PC-9 (cell line): ENCODE measurements around the gene SLC9A3. TPM values are rescaled to one million over a fixed set of nuclear protein-coding genes. Genes with fewer than 3 reads are reported as not detected.

ENCODE experiments used
- BruUV-seq: library from RNA; stranded (reverse); fragments of 400-500 nt; replicated peaks from 2 replicates; lab custom pipeline; 2021; lab: Mats Ljungman, UMichigan
- CTCF ChIA-PET: fragments of 300-600 bp; sonication (Branson Sonifier 250); formaldehyde crosslinking; loops from one replicate; lab custom pipeline; 2022; ENCODE audit warnings: antibody characterized with exemption; lab: Charles Lee
- POLR2A ChIA-PET: fragments of 300-600 bp; sonication (Branson Sonifier 250); formaldehyde crosslinking; loops from one replicate; lab custom pipeline; 2022; ENCODE audit warnings: antibody characterized with exemption; ENCODE audit not compliant: unreplicated experiment; lab: Charles Lee
- DNase-seq, 2 experiments: peaks; one replicate each; pipeline versions ENCODE4 v3.0.0 to v3.0.0-alpha.2; 2015 to 2022; ENCODE audit warnings: mixed read lengths in 1 of 2
- H2AFZ ChIP-seq: fragments of 200-600 bp; sonication (generic); 2 replicates; pipeline ENCODE4 v1.8.1; 2017; ENCODE audit warnings: antibody characterized with exemption
- H3F3A ChIP-seq: fragments of 200-600 bp; sonication (generic); 2 replicates; pipeline ENCODE4 v1.8.1; 2017; ENCODE audit warnings: antibody characterized with exemption, mild to moderate bottlenecking, low read depth; ENCODE audit not compliant: insufficient read depth
- H3K27ac ChIP-seq: fragments of 200-600 bp; sonication (generic); 2 replicates; pipeline ENCODE4 v1.6.1; 2016; ENCODE audit warnings: mixed run types
- H3K27me3 ChIP-seq: fragments of 200-600 bp; sonication (generic); 2 replicates; pipeline ENCODE4 v1.6.1; 2016; ENCODE audit warnings: low read depth, mixed run types; ENCODE audit not compliant: insufficient read depth
- H3K36me3 ChIP-seq: fragments of 200-600 bp; sonication (generic); 2 replicates; pipeline ENCODE4 v1.6.1; 2016; ENCODE audit warnings: low read depth, mixed run types
- H3K4me1 ChIP-seq: fragments of 200-600 bp; sonication (generic); replicated peaks from 2 replicates; pipeline ENCODE4 v1.6.1; 2016; ENCODE audit warnings: mixed run types; ENCODE audit not compliant: insufficient read depth
- H3K4me2 ChIP-seq: fragments of 200-600 bp; sonication (generic); 2 replicates; pipeline ENCODE4 v1.6.1; 2017; ENCODE audit warnings: mixed run types
- H3K4me3 ChIP-seq: fragments of 200-600 bp; sonication (generic); 2 replicates; pipeline ENCODE4 v1.6.1; 2016; ENCODE audit warnings: mixed run types
- H3K79me2 ChIP-seq: fragments of 200-600 bp; sonication (generic); 2 replicates; pipeline ENCODE4 v1.6.1; 2017; ENCODE audit warnings: low read depth, mixed run types
- H3K9me2 ChIP-seq: fragments of 200-600 bp; sonication (generic); 2 replicates; pipeline ENCODE4 v1.8.1; 2017; ENCODE audit warnings: mild to moderate bottlenecking; ENCODE audit not compliant: insufficient read depth
- H3K9me3 ChIP-seq: fragments of 200-600 bp; sonication (generic); 2 replicates; pipeline ENCODE4 v1.8.1; 2016; ENCODE audit warnings: low read depth; ENCODE audit not compliant: insufficient read depth
- H4K20me1 ChIP-seq: fragments of 200-600 bp; sonication (generic); 2 replicates; pipeline ENCODE4 v1.8.1; 2017; ENCODE audit not compliant: insufficient read depth
- EZH2 ChIP-seq: fragments of 200-600 bp; sonication (generic); IDR thresholded peaks from 2 replicates; pipeline ENCODE4 v1.8.0; 2017; ENCODE audit warnings: antibody characterized with exemption, low read depth
- intact Hi-C: fragments of 100-400 bp; cut with micrococcal nuclease; formaldehyde crosslinking; loops from one replicate; pipeline ENCODE4 v1.10.0; 2022; ENCODE audit not compliant: unreplicated experiment
- total RNA-seq: library from RNA; stranded (reverse); gene quantifications from 2 replicates; pipeline ENCODE4 v1.2.3, GENCODE V29; 2021
- TF ChIP-seq, protein P1 (sequence below): fragments of 200-600 bp; sonication (generic); conservative IDR thresholded peaks from 2 replicates; pipeline ENCODE4 v1.6.1; 2017; ENCODE audit warnings: mixed run types, antibody characterized with exemption, mild to moderate bottlenecking, moderate library complexity

Gene SLC9A3
- total RNA-seq, 1 experiment from 2014 or later, result 5.6 TPM

DNA sequence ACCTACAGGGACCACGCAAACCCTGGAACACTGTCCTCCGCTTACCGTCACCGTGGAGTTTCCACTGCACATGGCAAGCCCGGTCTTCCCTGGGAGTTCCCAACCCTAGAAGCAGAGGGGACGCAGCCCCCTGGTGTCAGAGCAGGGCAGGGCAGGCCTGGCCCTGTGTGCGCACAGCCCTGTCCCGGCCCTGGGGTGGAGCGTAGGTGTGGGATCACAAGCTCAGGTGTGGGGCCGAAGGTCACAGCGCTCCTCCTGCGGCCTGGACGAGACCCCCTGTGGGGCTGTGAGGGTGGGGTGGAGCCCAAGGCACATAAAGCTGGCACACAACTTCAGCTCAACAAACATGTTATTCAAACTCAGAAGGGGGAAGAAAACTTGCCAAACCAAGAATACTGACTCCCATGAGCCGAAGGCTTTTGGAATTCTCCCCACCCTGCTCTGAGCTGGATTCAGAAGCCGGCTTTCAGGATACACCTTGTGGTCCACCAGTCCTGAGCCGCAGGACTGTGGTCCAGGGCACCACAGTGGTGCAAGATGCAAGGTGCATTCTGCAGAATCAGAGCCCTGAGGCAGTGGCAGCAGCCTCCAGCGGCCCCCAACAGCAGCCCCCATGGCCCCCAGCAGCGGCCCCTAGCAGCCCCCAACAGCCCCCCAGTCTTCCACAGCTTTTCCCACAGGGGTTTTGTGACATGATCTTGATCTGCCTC lies 93.1 kb downstream of the SLC9A3 start:
- Histone ChIP-seq H3K79me2 (no peaks in the 10 kb centered on the region), H3K27me3 (no peaks in the 10 kb centered on the region), H3K4me3 (no peak overlapping the region), H3K9me3 (no peaks in the 10 kb centered on the region), H2AFZ (no peak overlapping the region), H3K4me1 (no peaks in the 10 kb centered on the region), H4K20me1 (0 out of 2 replicates have a peak, but pooled peaks cover 5% of the 10 kb centered on the region), H3K27ac (no peak overlapping the region), H3K9me2 (no peaks in the 10 kb centered on the region), H3K36me3 (no peaks in the 10 kb centered on the region), H3F3A (no peaks in the 10 kb centered on the region), H3K4me2 (no peak overlapping the region)
- POLR2A ChIA-PET, result interaction anchor here (0.6 kb wide), 2 partner anchors 16 to 18 kb away, joined by 3 to 8 read pairs; no protein-coding TSS in a partner anchor
- CTCF ChIA-PET, result interaction anchor here (0.5 to 1.2 kb wide), 9 partner anchors 17 to 798 kb away, joined by 3 to 20 read pairs (median 5); no protein-coding TSS in a partner anchor
- intact Hi-C loops, result loop anchor here (1.0 to 5.0 kb wide), 4 partner anchors 64 to 389 kb away; no protein-coding TSS in a partner anchor
- BruUV-seq, result no TSS peak
- no peak for TF ChIP-seq EZH2
- TF ChIP-seq, protein P1, sequence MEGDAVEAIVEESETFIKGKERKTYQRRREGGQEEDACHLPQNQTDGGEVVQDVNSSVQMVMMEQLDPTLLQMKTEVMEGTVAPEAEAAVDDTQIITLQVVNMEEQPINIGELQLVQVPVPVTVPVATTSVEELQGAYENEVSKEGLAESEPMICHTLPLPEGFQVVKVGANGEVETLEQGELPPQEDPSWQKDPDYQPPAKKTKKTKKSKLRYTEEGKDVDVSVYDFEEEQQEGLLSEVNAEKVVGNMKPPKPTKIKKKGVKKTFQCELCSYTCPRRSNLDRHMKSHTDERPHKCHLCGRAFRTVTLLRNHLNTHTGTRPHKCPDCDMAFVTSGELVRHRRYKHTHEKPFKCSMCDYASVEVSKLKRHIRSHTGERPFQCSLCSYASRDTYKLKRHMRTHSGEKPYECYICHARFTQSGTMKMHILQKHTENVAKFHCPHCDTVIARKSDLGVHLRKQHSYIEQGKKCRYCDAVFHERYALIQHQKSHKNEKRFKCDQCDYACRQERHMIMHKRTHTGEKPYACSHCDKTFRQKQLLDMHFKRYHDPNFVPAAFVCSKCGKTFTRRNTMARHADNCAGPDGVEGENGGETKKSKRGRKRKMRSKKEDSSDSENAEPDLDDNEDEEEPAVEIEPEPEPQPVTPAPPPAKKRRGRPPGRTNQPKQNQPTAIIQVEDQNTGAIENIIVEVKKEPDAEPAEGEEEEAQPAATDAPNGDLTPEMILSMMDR, result peak; percentile 90
- DNase-seq, result peak in 1 of 2 experiments; percentile 78

DNA sequence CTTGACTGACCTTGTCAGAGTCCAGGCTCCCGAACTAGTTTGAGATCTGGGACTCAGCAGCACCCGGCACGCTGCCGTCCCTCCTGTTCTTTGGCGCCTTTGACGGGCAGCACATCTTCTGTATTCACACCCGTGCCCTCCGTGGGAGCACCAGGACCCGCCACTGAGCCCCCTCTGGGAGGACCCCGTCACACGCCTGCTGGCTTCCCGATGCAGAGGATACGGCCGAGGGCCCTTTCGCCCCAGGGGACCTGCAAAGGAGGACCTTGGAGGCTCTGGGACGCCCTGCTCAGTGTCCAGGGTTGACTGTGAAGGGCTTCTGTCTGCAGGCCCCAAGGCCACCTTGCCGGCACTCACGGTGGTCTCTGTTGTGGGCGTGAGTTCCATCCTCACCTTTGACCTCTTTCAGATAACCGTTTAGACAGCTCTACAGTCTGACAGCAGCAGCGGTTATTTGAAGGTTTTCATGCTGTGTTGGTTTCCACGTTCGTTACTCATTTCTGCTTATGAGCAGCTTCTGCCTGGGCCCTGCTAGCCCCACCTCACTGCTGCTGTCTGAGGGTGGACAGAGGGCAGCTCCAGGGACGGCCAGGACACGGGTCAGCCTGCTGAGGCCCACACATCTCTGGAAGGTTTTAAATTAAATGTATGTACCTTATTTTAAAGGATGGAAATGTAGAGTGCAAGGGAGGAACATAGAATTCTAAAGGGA lies 93.9 kb downstream of the SLC9A3 start:
- TF ChIP-seq, protein P1, result no peak
- TF ChIP-seq EZH2, result no peak
- POLR2A ChIA-PET, result no interaction called here
- Histone ChIP-seq H2AFZ (no peak overlapping the region), H3K9me3 (no peaks in the 10 kb centered on the region), H3K27ac (no peak overlapping the region), H3F3A (no peaks in the 10 kb centered on the region), H3K36me3 (no peaks in the 10 kb centered on the region), H3K4me2 (no peak overlapping the region), H3K79me2 (no peaks in the 10 kb centered on the region), H3K4me3 (no peak overlapping the region), H3K4me1 (no peaks in the 10 kb centered on the region), H3K9me2 (no peaks in the 10 kb centered on the region), H4K20me1 (0 out of 2 replicates have a peak, but pooled peaks cover 5% of the 10 kb centered on the region), H3K27me3 (no peaks in the 10 kb centered on the region)
- CTCF ChIA-PET, result interaction anchor here (0.8 to 1.2 kb wide), 3 partner anchors 17 to 113 kb away, joined by 3 to 8 read pairs (median 5); no protein-coding TSS in a partner anchor
- no peak for DNase-seq
- intact Hi-C loops, result loop anchor here (2.0 to 5.0 kb wide), 2 partner anchors 63 to 242 kb away; no protein-coding TSS in a partner anchor
- no TSS peak for BruUV-seq

DNA sequence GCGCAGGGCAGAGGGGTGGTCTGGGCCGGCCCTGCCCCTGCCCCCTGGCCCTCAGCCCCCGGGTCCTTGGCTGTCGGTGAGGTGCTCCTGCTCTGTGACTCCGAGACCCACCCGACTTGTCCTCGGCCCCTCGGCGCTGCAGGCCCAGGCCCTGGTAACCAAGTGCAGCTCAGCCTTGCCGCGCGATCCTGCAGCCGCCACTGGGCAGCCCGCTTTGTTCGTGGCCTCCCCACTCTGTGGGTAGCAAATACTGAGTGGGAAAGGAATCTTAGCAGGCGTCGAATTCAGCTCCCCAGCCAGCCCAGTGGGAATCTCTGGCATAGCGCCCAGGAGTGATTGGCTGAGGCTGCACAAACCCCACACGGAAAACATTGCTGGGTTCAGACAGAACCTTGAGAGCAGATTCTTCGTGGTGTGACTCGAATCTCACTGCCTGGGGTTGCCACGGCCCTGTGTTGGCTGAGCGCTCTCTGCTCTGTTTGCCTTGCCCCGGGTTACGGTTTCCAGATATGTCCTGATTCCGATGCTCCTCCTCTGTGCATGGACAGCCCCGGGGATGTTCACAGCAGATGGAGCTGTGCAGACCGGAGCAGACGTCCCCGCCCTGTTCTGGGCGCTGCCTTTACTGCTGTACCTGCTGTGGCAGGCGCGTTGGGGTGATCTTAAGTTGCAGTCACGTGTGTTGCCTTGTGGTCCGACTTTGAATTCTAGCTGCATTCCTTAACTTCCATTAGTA lies 94.6 kb downstream of the SLC9A3 start:
- ChIA-PET POLR2A (no interaction called here), CTCF (no interaction called here)
- no peak for DNase-seq
- TF ChIP-seq, protein P1, result no peak
- TF ChIP-seq EZH2, result no peak
- no TSS peak for BruUV-seq
- Histone ChIP-seq H3K9me2 (no peaks in the 10 kb centered on the region), H3K4me3 (no peak overlapping the region), H3K9me3 (no peaks in the 10 kb centered on the region), H3K27me3 (no peaks in the 10 kb centered on the region), H3K4me1 (no peaks in the 10 kb centered on the region), H3K27ac (no peak overlapping the region), H3K36me3 (no peaks in the 10 kb centered on the region), H3K4me2 (no peak overlapping the region), H4K20me1 (0 out of 2 replicates have a peak, but pooled peaks cover 5% of the 10 kb centered on the region), H3K79me2 (no peaks in the 10 kb centered on the region), H2AFZ (no peak overlapping the region), H3F3A (no peaks in the 10 kb centered on the region)
- intact Hi-C loops, result loop anchor here (2.0 to 5.0 kb wide), 2 partner anchors 62 to 241 kb away; no protein-coding TSS in a partner anchor
